SHP77 (cell line): Measurements from ENCODE around the gene DYRK2.

Experiments
- DNase-seq, 2 experiments: peaks; one replicate each; lab custom pipeline; 2025; lab: John Stamatoyannopoulos, UW

The DYRK2 gene

DNA sequence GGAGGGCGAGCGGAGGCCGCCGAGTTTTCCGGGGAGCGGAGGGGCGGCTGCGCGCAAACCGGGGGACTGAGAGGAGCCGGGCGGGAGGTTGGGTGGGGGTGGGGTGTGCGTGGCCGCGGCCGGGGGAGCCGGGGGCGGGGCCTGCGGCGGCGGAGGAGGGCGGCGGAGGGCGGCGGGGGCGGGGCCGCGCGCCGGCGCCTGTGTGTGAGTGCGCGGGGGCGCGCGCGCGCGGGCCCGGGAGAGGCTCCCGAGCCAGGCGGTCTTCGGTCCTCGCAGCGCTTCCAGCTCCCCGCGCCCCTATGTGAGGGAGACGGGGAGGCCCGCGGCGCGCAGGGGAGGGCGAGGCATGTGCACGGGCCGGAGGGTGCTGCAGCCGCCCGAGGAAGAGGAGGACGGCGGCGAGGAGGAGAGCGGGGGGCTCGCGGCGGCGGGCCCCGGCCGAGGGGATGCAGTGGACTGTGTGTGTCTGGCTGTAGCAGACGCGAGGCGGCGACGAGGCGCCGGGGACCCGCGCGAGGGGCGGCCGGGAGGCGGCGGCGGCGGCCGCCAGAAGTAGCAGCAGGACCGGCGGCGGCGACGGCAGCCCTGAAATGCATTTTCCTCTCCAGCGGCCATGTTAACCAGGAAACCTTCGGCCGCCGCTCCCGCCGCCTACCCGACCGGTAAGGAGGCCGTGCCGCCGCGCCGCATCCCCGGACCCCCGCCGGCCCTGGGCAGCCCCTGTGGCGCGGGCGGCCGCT is at the start of gene DYRK2:
Gene DYRK2, plus strand, starts transcription at position 225 of the 740 bp plus-strand sequence. Its CDS starts 389 bp downstream, at position 614.
- DNase-seq = peak; percentile 41 to 74

DNA sequence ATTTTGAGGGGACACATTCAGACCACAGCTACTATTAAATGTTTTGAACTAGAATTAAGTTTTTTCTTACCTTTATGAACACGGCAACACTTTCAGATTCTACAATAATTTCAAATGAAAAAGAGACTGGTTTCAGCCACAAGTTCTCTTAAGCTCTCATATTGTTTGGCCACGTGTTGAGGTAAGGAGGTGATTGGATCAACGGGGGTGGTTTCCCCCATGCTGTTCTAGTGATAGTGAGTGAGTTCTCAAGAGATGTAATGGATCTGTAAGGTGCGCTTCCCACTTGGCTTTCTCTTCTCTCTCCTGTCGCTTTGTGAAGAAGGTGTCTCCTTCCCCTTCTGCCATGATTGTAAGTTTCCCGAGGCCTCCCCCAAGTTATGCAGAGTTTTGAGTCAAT is 48.9 kb upstream of the DYRK2 start:
- no peak for DNase-seq

DNA sequence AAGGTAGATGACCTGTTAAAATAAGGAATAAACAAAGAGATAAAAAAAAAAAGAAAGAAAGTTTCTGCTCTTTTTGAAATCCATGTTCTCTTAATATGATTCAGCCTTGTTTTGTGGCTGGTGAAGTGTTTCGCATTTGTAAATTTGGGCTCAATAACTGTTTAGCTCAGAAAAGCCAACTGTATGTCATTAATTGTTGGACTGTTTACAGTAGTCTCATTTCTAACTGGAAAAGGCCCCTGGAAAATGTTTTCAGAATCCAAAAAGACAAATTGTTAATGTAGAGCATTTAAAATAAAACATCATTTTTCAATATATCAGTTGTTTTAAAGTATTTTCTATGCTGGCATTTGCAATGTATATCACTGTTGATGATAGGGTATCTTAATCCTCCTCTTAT is 47.4 kb upstream of the DYRK2 start:
- no peak for DNase-seq

DNA sequence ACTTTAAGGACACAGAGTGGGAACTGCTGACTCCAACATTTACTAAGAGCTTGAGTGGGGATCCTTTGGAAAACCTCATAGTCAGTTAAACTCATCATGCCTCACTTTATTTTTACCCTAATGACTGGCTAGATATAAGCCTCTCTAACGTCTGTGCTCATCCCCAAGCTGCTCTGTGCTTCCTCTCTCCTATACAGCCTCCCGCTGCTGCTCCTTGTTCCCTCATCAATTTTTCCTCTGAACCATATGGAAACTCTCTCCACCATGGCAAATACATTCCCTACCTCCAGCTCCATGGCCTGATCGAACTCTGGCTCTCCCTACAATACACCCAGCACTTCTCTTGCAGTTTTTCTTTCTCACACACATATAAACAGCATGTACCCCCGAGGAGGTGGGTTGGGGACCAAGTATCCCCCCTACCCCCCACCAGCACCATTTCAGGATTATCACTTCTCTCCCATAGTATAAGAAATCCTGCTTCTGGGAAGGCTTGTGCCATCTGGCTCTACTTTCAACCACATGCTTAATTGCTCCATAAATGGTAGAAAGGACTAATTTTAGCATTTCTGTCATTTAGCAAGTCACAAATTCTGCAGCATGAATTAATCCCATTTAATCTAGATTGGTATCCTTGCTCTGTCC is 39.2 kb upstream of the DYRK2 start:
- no peak for DNase-seq

DNA sequence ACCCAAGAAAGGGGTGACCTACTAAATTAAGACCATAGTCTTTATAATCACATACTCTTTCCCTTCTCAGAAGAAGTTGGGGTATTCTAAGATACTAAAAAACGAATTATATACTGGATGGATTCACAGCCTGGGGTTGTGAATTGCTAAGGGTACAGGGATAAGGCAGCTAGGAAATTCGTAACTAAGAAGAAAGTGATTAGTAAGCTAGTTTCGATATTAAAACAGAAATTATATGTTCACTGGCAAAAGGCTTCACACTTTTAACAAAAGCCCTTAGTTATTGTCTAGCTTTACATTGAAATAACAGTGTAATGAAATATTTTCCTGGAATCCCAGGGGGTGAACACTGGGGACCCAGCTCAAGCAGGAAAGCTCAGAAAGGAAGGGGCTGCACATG is 35.5 kb upstream of the DYRK2 start:
- no peak for DNase-seq

DNA sequence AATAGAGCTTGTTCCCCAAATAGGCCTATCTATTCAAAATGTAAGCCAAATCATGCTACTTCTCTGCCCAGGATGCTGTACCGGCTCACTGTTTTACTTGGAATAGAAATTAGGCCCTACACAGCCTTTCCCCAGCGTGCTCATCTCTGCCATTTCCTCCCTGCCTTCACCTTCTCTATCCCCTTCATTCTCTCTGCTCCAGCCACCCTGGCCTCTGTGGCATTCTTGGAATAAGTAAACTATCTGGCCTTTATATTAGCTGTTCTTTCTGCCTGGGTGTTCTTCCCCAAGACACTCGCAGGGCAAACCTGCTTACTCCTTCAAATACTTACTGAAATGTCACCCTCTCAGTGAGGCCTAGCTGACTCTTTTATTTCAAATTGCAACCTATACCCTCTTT is 30.9 kb upstream of the DYRK2 start:
- no peak for DNase-seq

DNA sequence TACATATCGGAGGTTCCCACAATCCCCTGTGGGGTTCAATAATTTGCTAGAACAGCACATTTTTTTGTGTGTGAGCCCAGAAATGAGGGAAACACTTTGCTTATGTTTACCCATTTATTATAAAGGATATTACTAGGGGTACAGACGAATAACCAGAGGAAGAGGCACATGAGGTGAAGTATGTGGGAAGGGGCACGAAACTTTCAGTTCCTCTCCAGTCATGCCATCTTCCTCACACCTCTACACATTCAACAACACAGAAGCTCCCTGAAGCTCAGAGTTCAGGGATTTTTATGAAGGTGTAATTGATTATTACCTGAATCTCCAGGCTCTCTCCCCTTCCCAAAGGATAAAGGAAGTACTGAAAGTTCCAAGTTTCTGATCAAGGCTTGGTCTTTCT is 30.2 kb upstream of the DYRK2 start:
- DNase-seq = no peak

DNA sequence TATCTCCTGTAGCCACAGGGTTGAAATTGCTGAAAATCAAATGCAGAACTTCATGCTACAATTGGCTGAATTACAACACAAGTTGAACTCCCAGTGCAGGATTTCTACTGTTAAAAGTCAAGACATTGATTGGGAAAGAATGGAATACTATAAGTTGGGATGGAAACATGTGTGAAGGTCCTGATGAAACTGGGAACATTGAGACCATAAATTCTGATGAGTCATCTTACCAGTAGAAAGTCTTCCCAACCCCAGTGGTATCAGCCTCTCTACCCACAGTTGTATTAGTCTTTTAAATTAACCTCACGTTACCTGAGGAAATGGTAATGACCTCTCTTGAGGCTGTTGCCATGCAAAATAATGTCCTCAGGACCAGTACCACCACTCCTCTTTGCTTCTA is 27.4 kb upstream of the DYRK2 start:
- DNase-seq = no peak

DNA sequence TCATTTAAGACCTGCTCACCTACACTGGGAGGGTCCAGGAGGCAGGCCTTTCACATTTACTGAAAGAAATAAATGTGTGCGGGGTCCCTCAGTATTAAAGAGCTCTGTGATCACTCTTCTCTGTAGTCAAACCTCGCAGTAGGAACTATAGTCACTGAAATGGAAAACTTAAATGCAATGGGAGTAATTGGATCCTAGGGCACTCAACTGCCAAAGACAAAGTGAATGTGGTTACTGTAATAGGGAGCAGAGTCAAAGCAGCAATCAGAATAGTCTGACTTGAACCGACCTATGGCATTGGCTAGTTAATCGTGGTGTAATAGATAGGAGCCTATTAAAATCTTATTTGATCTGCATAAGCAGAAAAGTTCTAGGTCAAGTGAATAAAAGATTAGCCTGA is 26.6 kb upstream of the DYRK2 start:
- DNase-seq = no peak

DNA sequence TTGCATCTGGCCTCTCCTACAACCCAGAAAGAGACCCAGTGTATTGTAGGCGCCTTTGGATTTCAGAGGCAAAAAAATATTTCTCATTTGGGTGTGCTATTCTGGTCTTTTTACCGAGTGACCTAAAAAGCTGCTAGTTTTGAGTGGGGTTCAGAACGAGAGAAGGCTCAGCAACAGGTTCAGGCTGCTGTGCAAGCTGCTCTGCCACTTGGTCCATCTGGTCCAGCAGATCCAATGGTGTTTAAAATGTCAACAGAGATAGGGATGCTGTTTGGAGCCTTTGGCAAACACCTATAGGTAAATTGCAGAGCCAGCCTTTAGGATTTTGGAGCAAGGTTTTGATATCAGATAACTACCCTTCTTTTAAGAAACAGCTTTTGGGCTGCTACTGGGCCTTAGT is 25.3 kb upstream of the DYRK2 start:
- no peak for DNase-seq

DNA sequence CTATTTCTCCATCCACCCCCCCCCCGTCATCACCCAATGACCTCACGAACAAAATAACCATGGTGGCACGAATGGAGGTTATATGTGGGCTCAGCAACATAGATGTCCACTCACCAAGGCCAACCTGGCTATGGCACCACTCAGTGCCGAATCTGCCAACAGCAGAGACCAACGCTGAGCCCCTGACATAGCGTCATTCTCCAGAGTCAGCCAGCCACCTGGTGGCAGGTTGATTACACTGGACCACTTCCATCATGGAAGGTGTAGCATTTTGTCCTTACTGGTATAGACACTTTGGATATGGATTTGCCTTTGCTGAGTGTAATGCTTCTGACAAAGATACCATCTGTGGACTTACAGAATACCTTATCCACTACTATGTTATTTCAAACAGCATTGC is 24.2 kb upstream of the DYRK2 start:
- no peak for DNase-seq

DNA sequence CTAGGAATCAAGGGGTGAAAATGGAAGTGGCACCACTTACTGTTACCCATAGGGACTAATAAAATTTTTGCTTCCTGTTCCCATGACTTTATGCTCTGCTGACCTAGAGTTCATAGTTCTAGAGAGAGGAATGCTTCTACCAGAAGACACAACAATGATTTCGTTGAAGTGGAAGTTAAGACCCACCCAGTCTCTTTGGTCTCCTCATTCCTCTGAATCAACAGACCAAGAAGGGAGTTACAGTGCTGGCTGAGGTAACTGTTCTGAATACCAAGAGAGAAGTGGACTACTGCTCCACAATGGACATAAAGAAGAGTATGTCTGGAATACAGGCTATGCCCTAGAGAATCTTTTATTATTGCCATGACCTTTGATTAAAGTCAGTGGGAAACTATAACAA is 23.5 kb upstream of the DYRK2 start:
- DNase-seq = no peak

DNA sequence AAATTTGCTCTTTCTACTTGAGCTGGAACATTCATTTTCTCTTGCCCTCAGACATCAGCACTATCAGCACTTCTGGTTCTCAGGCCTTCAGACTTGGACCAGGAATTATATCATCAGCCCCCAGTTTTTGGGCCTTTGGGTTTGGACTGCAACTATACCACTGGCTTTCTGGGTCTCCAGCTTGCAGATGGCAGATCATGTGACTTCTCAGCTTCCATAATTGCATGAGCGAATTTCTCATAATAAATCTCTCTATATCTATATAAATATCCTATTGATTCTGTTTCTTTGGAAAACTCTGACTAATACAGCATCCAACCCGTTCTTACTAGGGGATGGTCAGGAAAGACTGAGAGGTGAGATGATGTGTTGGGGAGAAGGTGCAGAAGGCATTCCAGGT is 22.4 kb upstream of the DYRK2 start:
- DNase-seq = no peak

DNA sequence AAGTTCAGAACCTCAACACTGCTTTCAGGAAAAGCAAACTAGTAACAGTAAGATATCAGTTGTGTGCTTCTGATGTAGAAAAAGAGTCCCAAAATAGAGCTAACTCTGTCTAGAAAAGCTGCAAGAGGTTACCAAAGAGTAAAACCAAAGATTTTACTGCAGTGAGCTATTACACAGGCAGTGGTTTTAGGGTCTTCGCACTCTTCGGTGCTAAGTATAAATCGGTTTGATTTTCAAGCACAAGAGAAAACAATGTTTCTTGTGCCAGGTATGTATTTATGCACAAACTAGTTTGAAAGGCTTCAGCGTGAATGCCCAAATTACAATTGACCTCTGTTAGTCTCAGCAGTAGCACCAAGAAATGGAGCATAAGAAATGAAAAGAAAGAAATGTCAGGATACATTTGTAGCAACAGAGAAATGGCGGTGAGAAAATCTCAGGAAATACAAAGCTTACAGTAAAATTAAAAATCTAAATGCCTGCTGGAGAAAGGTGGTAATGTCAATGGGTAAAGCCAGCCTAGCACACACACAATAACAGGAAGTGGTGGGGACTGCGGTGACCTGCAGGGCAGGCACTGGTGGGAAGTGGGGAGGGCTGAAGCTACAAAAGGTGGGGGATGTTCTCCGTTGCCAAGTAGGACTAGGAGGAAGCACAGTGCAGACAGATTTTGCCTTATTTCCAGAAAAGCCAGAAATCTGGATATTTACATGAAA is 18.0 kb upstream of the DYRK2 start:
- no peak for DNase-seq

DNA sequence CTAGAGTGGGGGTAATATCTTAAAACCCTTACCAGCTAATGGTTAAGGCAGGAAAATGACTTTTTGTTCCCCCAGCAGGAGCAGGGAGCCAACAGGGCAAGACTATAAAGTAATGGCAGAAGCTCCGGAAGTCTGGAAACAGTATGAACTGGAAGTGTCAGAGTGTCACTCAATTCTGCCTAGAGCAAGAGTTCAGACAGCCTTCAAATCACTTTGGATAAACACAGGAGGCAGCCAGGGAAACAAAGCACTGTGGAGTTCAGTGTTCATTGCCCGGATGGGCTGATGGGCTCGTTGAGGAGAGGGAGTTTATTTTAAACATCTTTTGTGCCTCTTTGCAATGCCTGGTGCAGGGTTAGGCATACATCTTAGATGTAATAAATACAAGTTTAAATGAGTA is 16.5 kb upstream of the DYRK2 start:
- no peak for DNase-seq

DNA sequence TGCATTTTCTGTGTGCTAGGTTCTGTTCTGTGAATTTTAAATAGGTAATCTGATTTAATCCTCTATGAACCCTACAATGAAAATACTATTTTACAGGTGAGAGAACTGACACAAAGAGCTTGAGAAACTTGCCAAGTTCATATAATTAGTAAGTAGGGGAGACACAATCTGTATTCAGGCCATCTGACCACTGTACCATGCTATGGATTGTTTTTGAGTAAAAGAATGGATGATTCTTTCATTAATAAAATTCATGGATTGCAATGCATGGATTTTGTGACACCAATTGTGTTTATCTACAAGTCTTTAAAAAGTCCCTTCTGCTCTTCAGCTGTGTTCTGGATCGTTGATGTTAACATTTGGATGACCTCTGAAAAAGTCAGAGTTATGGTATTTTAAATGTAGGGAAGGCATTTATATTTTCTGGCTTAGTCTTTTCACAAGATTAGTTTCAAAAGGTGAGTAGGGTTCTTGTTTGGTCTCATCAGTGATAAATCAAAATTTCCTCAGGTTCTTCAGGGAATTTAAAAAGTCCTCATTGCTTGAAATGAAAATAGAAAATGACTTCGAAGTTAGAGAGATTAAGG is 15.4 kb upstream of the DYRK2 start:
- DNase-seq = no peak

DNA sequence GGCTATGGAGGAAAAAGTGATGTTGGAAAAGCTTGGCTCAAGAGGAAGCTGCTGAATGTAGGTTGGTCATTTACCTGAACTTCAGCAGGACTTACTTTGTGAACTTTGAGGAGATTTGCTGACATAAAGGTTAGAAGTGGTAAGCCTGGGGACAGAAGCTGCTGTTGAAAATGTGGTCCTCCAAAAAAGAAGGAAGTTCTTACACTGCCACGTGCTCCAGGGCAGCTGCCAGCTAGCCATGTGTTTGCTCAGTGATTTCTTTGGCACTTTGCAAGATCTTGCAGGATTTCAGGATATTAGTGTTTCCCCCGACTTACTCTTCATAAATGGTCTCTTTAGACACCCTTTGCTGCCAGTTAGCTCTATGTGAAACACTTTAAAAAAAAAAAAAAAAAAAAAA is 14.8 kb upstream of the DYRK2 start:
- DNase-seq = no peak

DNA sequence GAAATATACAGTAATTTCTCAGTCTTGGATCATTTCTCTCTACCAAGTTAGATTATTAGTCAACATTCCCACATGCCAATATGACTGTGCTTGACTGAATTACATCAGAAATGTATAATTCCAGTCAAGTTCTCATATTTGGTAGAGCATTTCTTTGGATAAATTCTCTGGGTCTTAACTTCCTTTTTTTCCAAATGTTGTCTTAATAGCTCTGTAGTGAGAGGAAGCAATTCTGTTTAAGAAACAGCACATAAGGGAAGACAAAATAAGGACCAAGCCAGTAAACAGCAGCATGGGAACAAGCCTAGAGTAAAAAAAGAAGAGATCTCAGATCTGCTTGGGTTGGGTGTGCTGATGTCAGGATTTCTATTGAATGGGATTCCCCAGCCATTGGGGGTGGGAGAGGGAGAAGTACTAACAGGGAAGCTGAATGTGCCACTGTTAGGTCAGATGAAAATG is 14.2 kb upstream of the DYRK2 start:
- DNase-seq = no peak

DNA sequence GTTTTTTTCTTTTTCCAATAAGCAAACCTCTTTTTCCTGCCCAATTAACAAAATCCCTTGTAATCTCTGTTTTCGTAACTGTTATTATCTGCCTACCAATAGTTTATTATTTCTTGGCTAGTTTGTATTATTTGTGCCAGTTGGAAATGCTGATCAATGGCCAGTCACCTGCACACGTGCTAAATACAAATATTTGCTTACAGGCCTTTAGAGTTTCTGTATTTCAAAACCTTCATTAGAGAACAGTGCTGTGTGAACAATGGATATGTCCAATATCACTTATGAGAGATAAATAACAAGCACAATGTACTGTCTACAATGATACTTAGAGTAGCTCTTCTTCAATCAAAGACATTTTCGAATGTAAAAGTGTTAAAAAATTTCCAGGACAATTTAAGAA is 10.8 kb upstream of the DYRK2 start:
- no peak for DNase-seq

DNA sequence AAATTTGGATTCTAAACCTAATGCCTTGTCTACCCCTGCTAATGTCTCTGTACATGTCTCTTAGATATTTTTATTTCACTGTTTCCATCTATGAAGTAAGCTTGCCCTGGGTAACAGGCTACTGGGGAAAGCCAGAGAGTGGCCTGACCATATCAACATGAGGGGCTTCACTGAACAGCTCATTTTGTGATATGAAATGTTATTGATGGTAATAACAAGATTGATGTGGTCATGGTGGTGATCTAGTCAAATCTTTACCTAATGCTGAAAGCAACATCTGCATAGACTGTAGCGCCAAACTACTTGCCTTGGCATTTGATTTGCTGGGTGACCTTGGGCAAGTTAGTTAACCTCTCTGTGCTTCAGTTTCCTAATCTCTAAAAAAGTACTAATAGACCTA is 9.9 kb upstream of the DYRK2 start:
- no peak for DNase-seq

DNA sequence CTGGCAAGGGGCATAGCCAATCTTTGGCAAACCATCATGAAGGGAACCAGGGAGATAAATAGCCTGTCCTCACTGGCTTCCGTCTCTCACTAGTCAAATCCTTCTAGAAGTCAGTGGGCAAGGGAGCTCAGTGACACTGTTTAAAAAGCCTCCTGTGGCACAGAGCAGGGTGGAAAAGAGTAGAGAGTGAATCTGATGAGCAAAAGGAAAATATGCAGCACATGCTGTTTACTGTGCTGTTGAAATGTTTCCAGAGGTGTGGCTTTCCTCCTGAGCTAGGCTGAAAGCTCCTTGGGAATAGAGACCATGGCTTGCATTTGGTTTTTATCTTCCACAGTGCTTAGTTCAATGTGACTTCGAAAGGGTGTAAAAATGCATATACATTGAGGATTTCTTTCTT is 7.7 kb upstream of the DYRK2 start:
- no peak for DNase-seq

DNA sequence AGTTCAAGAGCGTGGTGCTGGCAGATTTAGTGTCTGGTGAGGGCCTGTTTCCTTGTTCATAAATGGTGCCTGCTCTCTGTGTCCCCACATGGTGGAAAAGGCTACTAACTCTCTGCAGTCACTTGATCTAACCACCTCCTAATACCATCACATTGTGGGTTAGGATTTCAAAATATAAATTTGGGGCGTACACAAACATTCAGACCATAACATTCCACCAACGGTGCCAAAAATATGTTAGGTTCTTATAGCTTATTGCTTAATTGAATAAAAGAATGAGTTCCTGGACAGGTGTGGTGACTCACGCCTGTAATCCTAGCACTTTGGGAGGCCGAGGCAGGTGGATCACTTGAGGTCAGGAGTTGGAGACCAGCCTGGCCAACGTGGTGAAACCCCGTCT is 3.4 kb upstream of the DYRK2 start:
- no peak for DNase-seq

DNA sequence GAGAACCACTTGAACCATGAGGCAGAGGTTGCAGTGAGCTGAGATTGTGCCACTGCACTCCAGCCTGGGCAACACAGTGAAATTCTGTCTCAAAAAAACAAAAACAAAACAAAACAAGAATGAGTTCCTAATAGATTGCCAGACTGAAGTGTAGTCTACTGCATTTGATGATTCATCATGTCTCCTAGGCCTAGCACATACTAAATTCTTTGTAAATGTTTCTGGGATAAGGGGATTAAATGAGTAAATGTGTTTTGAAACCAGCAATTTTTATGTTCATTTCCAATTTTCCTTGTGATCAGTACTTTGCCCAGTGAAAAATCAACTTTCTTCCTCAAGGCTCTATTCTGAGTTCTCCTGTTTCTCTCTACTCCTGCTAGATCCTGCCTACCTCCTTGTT is 2.9 kb upstream of the DYRK2 start:
- DNase-seq = no peak
